ENCODE results near the gene CXorf65.

Gene CXorf65

GRCh38 chrX:71106427-71106826 lies at the start of gene CXorf65:
TSS of gene CXorf65 (minus strand) at chrX:71106740. CDS start at chrX:71106556, 184 bp downstream.
- peak; percentile 54 for DNase-seq

GRCh38 chrX:71154641-71155040 lies 48.1 kb upstream of the CXorf65 start:
- DNase-seq, result no peak

- DNase-seq, result no peak
These were observed 47.7 kb upstream of the CXorf65 start for GRCh38 chrX:71154196-71154595.

- DNase-seq, result no peak
These were observed 44.8 kb upstream of the CXorf65 start for GRCh38 chrX:71151366-71151765.

GRCh38 chrX:71148278-71148663 lies 41.7 kb upstream of the CXorf65 start:
- no peak for DNase-seq

- DNase-seq, result no peak
These were observed 41.1 kb upstream of the CXorf65 start for GRCh38 chrX:71147496-71148277.

- DNase-seq, result no peak
These were observed 38.1 kb upstream of the CXorf65 start, which contains the start of gene NLGN3 for GRCh38 chrX:71144651-71145050. TSS of gene NLGN3 (plus strand) at chrX:71144841. CDS start at chrX:71147750, 2,909 bp downstream.

GRCh38 chrX:71143508-71143907 lies 37.0 kb upstream of the CXorf65 start:
- DNase-seq, result no peak

GRCh38 chrX:71140440-71140839 lies 33.9 kb upstream of the CXorf65 start:
- no peak for DNase-seq

GRCh38 chrX:71131510-71131909 lies 25.0 kb upstream of the CXorf65 start:
- DNase-seq, result no peak

- peak; percentile 82 for DNase-seq
These were observed 22.6 kb upstream of the CXorf65 start for GRCh38 chrX:71128915-71129765.

GRCh38 chrX:71128166-71128833 lies 21.8 kb upstream of the CXorf65 start:
- no peak for DNase-seq

GRCh38 chrX:71118985-71119535 lies 12.5 kb upstream of the CXorf65 start:
- DNase-seq, result no peak

- peak; percentile 86 for DNase-seq
These were observed 11.8 kb upstream of the CXorf65 start, which contains the start of gene MED12 for GRCh38 chrX:71118032-71118984. TSS of gene MED12 (plus strand) at chrX:71118596. CDS start at chrX:71118755, 159 bp downstream.

- no peak for DNase-seq
These were observed 10.8 kb upstream of the CXorf65 start for GRCh38 chrX:71117358-71117757.

- peak; percentile 67 for DNase-seq
These were observed 5.4 kb upstream of the CXorf65 start for GRCh38 chrX:71111921-71112431.

- DNase-seq, result peak; percentile 93
These were observed 4.8 kb upstream of the CXorf65 start, which contains the start of gene IL2RG for GRCh38 chrX:71111141-71111843. TSS of gene IL2RG (minus strand) at chrX:71111577. CDS start at chrX:71111539, 38 bp downstream.

- DNase-seq, result peak; percentile 42
These were observed 2.5 kb upstream of the CXorf65 start for GRCh38 chrX:71109051-71109450.

GRCh38 chrX:71107762-71108360 lies 1.3 kb upstream of the CXorf65 start:
- DNase-seq, result peak; percentile 56

GRCh38 chrX:71107245-71107644 lies 705 bp upstream of the CXorf65 start:
- no peak for DNase-seq
